ES-I3 (cell line): ENCODE results near the gene CNTNAP2.
"Not testable (repeated sequence)": the region's sequence is repeated elsewhere in the genome, so short reads cannot be mapped to it uniquely, and the experiment has no call there.

Experiments used
- H3K36me3 ChIP-seq: 2 replicates; pipeline ENCODE4 v1.6.1; 2013; ENCODE audit warnings: mild to moderate bottlenecking, low read length, control low read depth, moderate library complexity; ENCODE audit not compliant: insufficient read depth
- H3K4me1 ChIP-seq: 2 replicates; pipeline ENCODE4 v1.6.1; 2013; ENCODE audit warnings: mild to moderate bottlenecking, control low read depth, low read length; ENCODE audit not compliant: insufficient read depth
- H3K9ac ChIP-seq: 2 replicates; pipeline ENCODE4 v1.6.1; 2013; ENCODE audit warnings: low read depth, mild to moderate bottlenecking, low read length, moderate library complexity
- H3K9me3 ChIP-seq: 2 replicates; pipeline ENCODE4 v1.6.1; 2013; ENCODE audit warnings: mild to moderate bottlenecking, low read length, moderate library complexity; ENCODE audit not compliant: control insufficient read depth, insufficient read depth

CNTNAP2 gene

GRCh38 chr7:146123715-146124114 lies 7.1 kb downstream of the CNTNAP2 start:
- Histone ChIP-seq H3K4me1 (no peaks in the 10 kb centered on the region), H3K36me3 (no peaks in the 10 kb centered on the region), H3K9ac (no peak overlapping the region), H3K9me3 (no peaks in the 10 kb centered on the region)

GRCh38 chr7:146126767-146127509 lies 10.3 kb downstream of the CNTNAP2 start:
- Histone ChIP-seq H3K9ac (no peak overlapping the region), H3K9me3 (no peaks in the 10 kb centered on the region), H3K4me1 (no peaks in the 10 kb centered on the region), H3K36me3 (no peaks in the 10 kb centered on the region)

GRCh38 chr7:146129296-146129695 lies 12.7 kb downstream of the CNTNAP2 start:
- Histone ChIP-seq H3K9ac (no peak overlapping the region), H3K36me3 (no peaks in the 10 kb centered on the region), H3K9me3 (no peaks in the 10 kb centered on the region), H3K4me1 (no peaks in the 10 kb centered on the region)

- H3K9ac ChIP-seq = no peak overlapping the region
- no peaks in the 10 kb centered on the region for H3K9me3 ChIP-seq
Measured at GRCh38 chr7:146129997-146130396, 13.4 kb downstream of the CNTNAP2 start.

GRCh38 chr7:146131701-146132100 lies 15.1 kb downstream of the CNTNAP2 start:
- Histone ChIP-seq H3K9ac (no peak overlapping the region), H3K36me3 (no peaks in the 10 kb centered on the region), H3K9me3 (no peaks in the 10 kb centered on the region), H3K4me1 (no peaks in the 10 kb centered on the region)

More at GRCh38 chr7:146129997-146130396, 13.4 kb downstream of the CNTNAP2 start:
- Histone ChIP-seq H3K4me1 (no peaks in the 10 kb centered on the region), H3K36me3 (no peaks in the 10 kb centered on the region)

GRCh38 chr7:146136357-146136875 lies 19.8 kb downstream of the CNTNAP2 start:
- Histone ChIP-seq H3K36me3 (no peaks in the 10 kb centered on the region), H3K9me3 (no peaks in the 10 kb centered on the region), H3K4me1 (no peaks in the 10 kb centered on the region), H3K9ac (no peak overlapping the region)

- Histone ChIP-seq H3K9ac (no peak overlapping the region), H3K36me3 (no peaks in the 10 kb centered on the region), H3K4me1 (no peaks in the 10 kb centered on the region), H3K9me3 (no peaks in the 10 kb centered on the region)
Measured at GRCh38 chr7:146138926-146139325, 22.3 kb downstream of the CNTNAP2 start.

- Histone ChIP-seq H3K9me3 (no peaks in the 10 kb centered on the region), H3K9ac (no peak overlapping the region), H3K4me1 (peaks cover 34% of the 10 kb centered on the region), H3K36me3 (no peaks in the 10 kb centered on the region)
Measured at GRCh38 chr7:146146831-146147486, 30.4 kb downstream of the CNTNAP2 start.

- no peak overlapping the region for H3K9ac ChIP-seq
- H3K36me3 ChIP-seq = no peaks in the 10 kb centered on the region
- H3K9me3 ChIP-seq = no peaks in the 10 kb centered on the region
- H3K4me1 ChIP-seq = peaks cover 22% of the 10 kb centered on the region
Measured at GRCh38 chr7:146150153-146150552, 33.6 kb downstream of the CNTNAP2 start.

- Histone ChIP-seq H3K9me3 (no peaks in the 10 kb centered on the region), H3K36me3 (no peaks in the 10 kb centered on the region), H3K4me1 (peaks cover 5% of the 10 kb centered on the region; the same call in 1 of the 2 replicates), H3K9ac (no peak overlapping the region)
Measured at GRCh38 chr7:146172112-146172511, 55.5 kb downstream of the CNTNAP2 start.

- Histone ChIP-seq H3K4me1 (peaks cover 11% of the 10 kb centered on the region; the same call in 1 of the 2 replicates), H3K9me3 (no peaks in the 10 kb centered on the region), H3K36me3 (no peaks in the 10 kb centered on the region), H3K9ac (no peak overlapping the region)
Measured at GRCh38 chr7:146175716-146176115, 59.1 kb downstream of the CNTNAP2 start.

- Histone ChIP-seq H3K4me1 (peaks cover 11% of the 10 kb centered on the region; the same call in 1 of the 2 replicates), H3K9ac (no peak overlapping the region), H3K36me3 (no peaks in the 10 kb centered on the region), H3K9me3 (no peaks in the 10 kb centered on the region)
Measured at GRCh38 chr7:146176860-146177259, 60.3 kb downstream of the CNTNAP2 start.

GRCh38 chr7:146177301-146177700 lies 60.7 kb downstream of the CNTNAP2 start:
- Histone ChIP-seq H3K9me3 (no peaks in the 10 kb centered on the region), H3K36me3 (no peaks in the 10 kb centered on the region), H3K9ac (no peak overlapping the region), H3K4me1 (peaks cover 11% of the 10 kb centered on the region; the same call in 1 of the 2 replicates)

GRCh38 chr7:146185844-146186243 lies 69.2 kb downstream of the CNTNAP2 start:
- Histone ChIP-seq H3K9ac (no peak overlapping the region), H3K36me3 (no peaks in the 10 kb centered on the region), H3K9me3 (peaks cover 3% of the 10 kb centered on the region; the same call in 1 of the 2 replicates), H3K4me1 (no peaks in the 10 kb centered on the region)

GRCh38 chr7:146191428-146191827 lies 74.8 kb downstream of the CNTNAP2 start:
- not testable (repeated sequence) for H3K4me1 ChIP-seq, H3K9ac ChIP-seq
- Histone ChIP-seq H3K36me3 (peaks cover 11% of the 10 kb centered on the region), H3K9me3 (peaks cover 21% of the 10 kb centered on the region)
